Kidney (tissue), 14 donors: ENCODE measurements around the gene PEX26. TPM values are rescaled to one million over a fixed set of nuclear protein-coding genes. Genes with fewer than 3 reads are reported as not detected.

Source experiments
- DNase-seq, 5 donors: peaks; one replicate each; pipeline ENCODE4 v3.0.0-alpha.2; 2013 to 2020
- FAIRE-seq: peaks from 2 replicates; lab custom pipeline; 2012; peaks lifted over from hg19 to GRCh38; lab: Jason Lieb, UNC
- H3K27ac ChIP-seq, 2 donors: one replicate each; pipeline ENCODE4 v1.7.0; 2013; ENCODE audit warnings: low read depth in 2 of 2, low read length in 2 of 2, inconsistent platforms in 1 of 2
- H3K27me3 ChIP-seq: one replicate; pipeline ENCODE4 v1.7.1; 2013; ENCODE audit warnings: low read length, inconsistent platforms; ENCODE audit not compliant: control insufficient read depth, insufficient read depth
- H3K36me3 ChIP-seq, 3 donors: one replicate each; pipeline versions ENCODE4 v1.7.0 to v1.7.1; 2013; ENCODE audit warnings: low read length in 3 of 3, control low read depth in 1 of 3, inconsistent platforms in 1 of 3; ENCODE audit not compliant: insufficient read depth in 3 of 3, control insufficient read depth in 2 of 3
- H3K4me1 ChIP-seq, 3 donors: one replicate each; pipeline versions ENCODE4 v1.7.0 to v1.7.1; 2013; ENCODE audit warnings: low read length in 3 of 3, inconsistent platforms in 1 of 3, low read depth in 1 of 3; ENCODE audit not compliant: control insufficient read depth in 2 of 3, insufficient read depth in 2 of 3
- H3K4me3 ChIP-seq, 3 donors: one replicate each; pipeline versions ENCODE4 v1.7.0 to v1.8.1; 2013; ENCODE audit warnings: low read length in 3 of 3, control low read depth in 1 of 3, inconsistent platforms in 1 of 3
- H3K9ac ChIP-seq, 3 donors: one replicate each; pipeline versions ENCODE4 v1.7.0 to v1.7.1; 2013; ENCODE audit warnings: low read length in 3 of 3, control low read depth in 1 of 3, inconsistent platforms in 1 of 3
- H3K9me3 ChIP-seq, 3 donors: one replicate each; pipeline versions ENCODE4 v1.7.0 to v1.7.1; 2013; ENCODE audit warnings: low read length in 3 of 3, control low read depth in 1 of 3, inconsistent platforms in 1 of 3; ENCODE audit not compliant: control insufficient read depth in 2 of 3, insufficient read depth in 1 of 3
- intact Hi-C: fragments of 100-400 bp; cut with DNase I; formaldehyde crosslinking; loops from one replicate; pipeline ENCODE4 v1.11.1; 2022
- polyA plus RNA-seq: library from polyadenylated mRNA; stranded (reverse); fragments of 350-450 nt; fragmentation: Illumina TruSeq; extraction: RNeasy Lipid Tissue Mini Kit (QIAGEN cat#74804); gene quantifications from one replicate; pipeline ENCODE4 v1.2.3, GENCODE V29; 2014; ENCODE audit warnings: low read depth, low replicate concordance; ENCODE audit not compliant: insufficient read depth
- total RNA-seq: library from RNA; stranded (reverse); fragmentation: NEBNext Ultra II Directional; extraction: Animal tissue kit (Norgen Biotek cat#: 25700); gene quantifications from one replicate; pipeline ENCODE4 v1.2.1, GENCODE V29; 2021
- TF ChIP-seq, protein P1 (sequence below): IDR thresholded peaks from 3 replicates; pipeline ENCODE4 v1.5.1; 2012; ENCODE audit warnings: mild to moderate bottlenecking, moderate library complexity, borderline replicate concordance; ENCODE audit not compliant: insufficient read depth; ENCODE audit errors: extremely low read depth
- donor health status: control.
- donor health status: control.
- donor health status: control.
- donor health status: control.
- donor health status: control.
- donor health status: DM: yes; HTN: yes; CAD: no.
- donor health status: Normal renal cell carcinoma (clear cell type).

Gene PEX26
- total and polyA plus RNA-seq, 2 donors from 2014 or later: 18.1 to 45.2 TPM

- no peaks in the 10 kb centered on the region for H3K27me3 ChIP-seq
- FAIRE-seq (no peak), DNase-seq (peak in 1 of 5 donors; percentile 29)
- peak overlapping the region in 2 of 3 donors; percentile 26 to 35 for H3K4me3 ChIP-seq
- no peak overlapping the region for H3K27ac ChIP-seq
- no peak overlapping the region for H3K9ac ChIP-seq
- intact Hi-C loops: no loop called here
- no peaks in the 10 kb centered on the region for H3K36me3 ChIP-seq
- H3K4me1 ChIP-seq: peaks cover 0 to 9% (median 0%) of the 10 kb centered on the region in 3 donors
- H3K9me3 ChIP-seq: no peaks in the 10 kb centered on the region
- TF ChIP-seq, protein P1, sequence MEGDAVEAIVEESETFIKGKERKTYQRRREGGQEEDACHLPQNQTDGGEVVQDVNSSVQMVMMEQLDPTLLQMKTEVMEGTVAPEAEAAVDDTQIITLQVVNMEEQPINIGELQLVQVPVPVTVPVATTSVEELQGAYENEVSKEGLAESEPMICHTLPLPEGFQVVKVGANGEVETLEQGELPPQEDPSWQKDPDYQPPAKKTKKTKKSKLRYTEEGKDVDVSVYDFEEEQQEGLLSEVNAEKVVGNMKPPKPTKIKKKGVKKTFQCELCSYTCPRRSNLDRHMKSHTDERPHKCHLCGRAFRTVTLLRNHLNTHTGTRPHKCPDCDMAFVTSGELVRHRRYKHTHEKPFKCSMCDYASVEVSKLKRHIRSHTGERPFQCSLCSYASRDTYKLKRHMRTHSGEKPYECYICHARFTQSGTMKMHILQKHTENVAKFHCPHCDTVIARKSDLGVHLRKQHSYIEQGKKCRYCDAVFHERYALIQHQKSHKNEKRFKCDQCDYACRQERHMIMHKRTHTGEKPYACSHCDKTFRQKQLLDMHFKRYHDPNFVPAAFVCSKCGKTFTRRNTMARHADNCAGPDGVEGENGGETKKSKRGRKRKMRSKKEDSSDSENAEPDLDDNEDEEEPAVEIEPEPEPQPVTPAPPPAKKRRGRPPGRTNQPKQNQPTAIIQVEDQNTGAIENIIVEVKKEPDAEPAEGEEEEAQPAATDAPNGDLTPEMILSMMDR: no peak
Measured at GRCh38 chr22:18110954-18111758, 33.4 kb downstream of the PEX26 start.

GRCh38 chr22:18111759-18112330 lies 34.1 kb downstream of the PEX26 start:
- Histone ChIP-seq H3K9me3 (no peaks in the 10 kb centered on the region), H3K9ac (no peak overlapping the region), H3K36me3 (no peaks in the 10 kb centered on the region), H3K27me3 (no peaks in the 10 kb centered on the region), H3K4me3 (no peak overlapping the region), H3K27ac (no peak overlapping the region), H3K4me1 (peaks cover 0 to 9% (median 0%) of the 10 kb centered on the region in 3 donors)
- TF ChIP-seq, protein P1: no peak
- intact Hi-C loops: no loop called here
- DNase-seq (no peak), FAIRE-seq (no peak)

DNA sequence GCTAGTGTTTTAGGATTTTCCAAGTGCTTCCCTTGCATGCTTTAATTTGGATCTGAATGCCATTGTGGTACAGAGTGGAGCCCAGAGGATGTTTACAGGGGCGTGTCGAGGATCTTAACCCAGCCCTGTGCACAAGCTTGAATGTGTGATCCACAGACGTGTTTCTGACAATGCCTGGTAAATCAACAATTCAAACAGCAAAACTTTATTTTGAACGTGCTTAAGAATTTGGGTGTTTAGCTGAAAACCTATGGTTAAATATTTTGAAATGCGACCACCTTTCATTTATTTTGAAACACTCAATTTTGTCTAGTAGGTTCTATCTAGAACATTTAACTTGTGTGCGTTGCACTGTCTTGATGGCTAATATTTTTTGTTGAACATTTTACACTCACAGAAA lies 34.6 kb downstream of the PEX26 start:
- intact Hi-C loops: no loop called here
- H3K9ac ChIP-seq: no peak overlapping the region

More for the DNA sequence above, 34.6 kb downstream of the PEX26 start:
- Histone ChIP-seq H3K27ac (no peak overlapping the region), H3K4me3 (no peak overlapping the region), H3K27me3 (no peaks in the 10 kb centered on the region), H3K4me1 (peaks cover 0 to 9% (median 0%) of the 10 kb centered on the region in 3 donors), H3K36me3 (no peaks in the 10 kb centered on the region), H3K9me3 (no peaks in the 10 kb centered on the region)
- FAIRE-seq (no peak), DNase-seq (no peak)
- TF ChIP-seq, protein P1: no peak
